GM19099 (cell line): ENCODE results near the gene HTT.

ENCODE experiments used
- POLR2A ChIP-seq: IDR thresholded peaks from 3 replicates; pipeline ENCODE4 v1.6.1; 2011; ENCODE audit warnings: low read depth; ENCODE audit not compliant: insufficient read length; ENCODE audit errors: extremely low read depth

Gene HTT

GRCh38 chr4:3091464-3091863, 17.0 kb downstream of the HTT start:
- no peak for TF ChIP-seq POLR2A

- TF ChIP-seq POLR2A: no peak
Observed at GRCh38 chr4:3096202-3096601, 21.7 kb downstream of the HTT start.

- TF ChIP-seq POLR2A: no peak
Observed at GRCh38 chr4:3098346-3098745, 23.9 kb downstream of the HTT start.

- TF ChIP-seq POLR2A: no peak
Observed at GRCh38 chr4:3106339-3107186, 32.1 kb downstream of the HTT start.

- TF ChIP-seq POLR2A: no peak
Observed at GRCh38 chr4:3107271-3107670, 32.8 kb downstream of the HTT start.

- no peak for TF ChIP-seq POLR2A
Observed at GRCh38 chr4:3107691-3108121, 33.2 kb downstream of the HTT start.

- TF ChIP-seq POLR2A: no peak
Observed at GRCh38 chr4:3108211-3108610, 33.7 kb downstream of the HTT start.

GRCh38 chr4:3111461-3111860, 37.0 kb downstream of the HTT start:
- no peak for TF ChIP-seq POLR2A

- no peak for TF ChIP-seq POLR2A
Observed at GRCh38 chr4:3112201-3112600, 37.7 kb downstream of the HTT start.

GRCh38 chr4:3112609-3113469, 38.4 kb downstream of the HTT start:
- no peak for TF ChIP-seq POLR2A

GRCh38 chr4:3114377-3114776, 39.9 kb downstream of the HTT start:
- no peak for TF ChIP-seq POLR2A

GRCh38 chr4:3115637-3116270, 41.3 kb downstream of the HTT start:
- no peak for TF ChIP-seq POLR2A

- no peak for TF ChIP-seq POLR2A
Observed at GRCh38 chr4:3116955-3117354, 42.5 kb downstream of the HTT start.

GRCh38 chr4:3118312-3118711, 43.8 kb downstream of the HTT start:
- TF ChIP-seq POLR2A: no peak

- no peak for TF ChIP-seq POLR2A
Observed at GRCh38 chr4:3119464-3119863, 45.0 kb downstream of the HTT start.

- no peak for TF ChIP-seq POLR2A
Observed at GRCh38 chr4:3121110-3121509, 46.6 kb downstream of the HTT start.

GRCh38 chr4:3121596-3121995, 47.1 kb downstream of the HTT start:
- TF ChIP-seq POLR2A: no peak
